Lower leg skin (tissue), 4 donors: ENCODE results near the gene BBIP1. TPM values are rescaled to one million over a fixed set of nuclear protein-coding genes. Genes with fewer than 3 reads are reported as not detected.
"Not testable (repeated sequence)": the region's sequence is repeated elsewhere in the genome, so short reads cannot be mapped to it uniquely, and the experiment has no call there.

Source experiments
- DNase-seq, 2 donors: peaks; one replicate each; pipeline ENCODE4 v3.0.0-alpha.2; 2019; ENCODE audit warnings: low spot score in 2 of 2
- H3K4me3 ChIP-seq: fragments of 200-600 bp; sonication (generic); 2 replicates; pipeline ENCODE4 v1.5.1; 2017; ENCODE audit warnings: mild to moderate bottlenecking, low read depth; ENCODE audit not compliant: poor library complexity, severe bottlenecking
- POLR2A ChIP-seq, 2 donors: fragments of 450-650 bp; IDR thresholded peaks; one replicate each; pipeline ENCODE4 v1.6.1; 2016 to 2017; ENCODE audit warnings: antibody characterized with exemption in 2 of 2, mild to moderate bottlenecking in 1 of 2, moderate library complexity in 1 of 2
- WGBS, 2 donors: methylation state at CpG; one replicate each; pipeline ENCODE4 v1.1.5; 2018; 5-methylcytosine and 5-hydroxymethylcytosine counted together
- intact Hi-C: fragments of 100-400 bp; cut with DNase I; formaldehyde crosslinking; loops from one replicate; pipeline ENCODE4 v1.15.0; 2023; ENCODE audit warnings: low total_unique reads
- total RNA-seq, 4 donors: library from RNA; depleted of rRNA; stranded (reverse); fragments of >200 nt; gene quantifications; one replicate each; pipeline ENCODE4 v1.1.0, GENCODE V29; 2016
- TF ChIP-seq, protein P1 (sequence below), 3 donors: fragments of 450-650 bp; IDR thresholded peaks; one replicate each; pipeline ENCODE4 v1.5.1; 2016; ENCODE audit warnings: antibody characterized with exemption in 3 of 3, mild to moderate bottlenecking in 3 of 3, moderate library complexity in 2 of 3

Gene BBIP1
- total RNA-seq, 4 donors from 2014 or later, result 6.0 to 10.3 (median 8.9) TPM

DNA sequence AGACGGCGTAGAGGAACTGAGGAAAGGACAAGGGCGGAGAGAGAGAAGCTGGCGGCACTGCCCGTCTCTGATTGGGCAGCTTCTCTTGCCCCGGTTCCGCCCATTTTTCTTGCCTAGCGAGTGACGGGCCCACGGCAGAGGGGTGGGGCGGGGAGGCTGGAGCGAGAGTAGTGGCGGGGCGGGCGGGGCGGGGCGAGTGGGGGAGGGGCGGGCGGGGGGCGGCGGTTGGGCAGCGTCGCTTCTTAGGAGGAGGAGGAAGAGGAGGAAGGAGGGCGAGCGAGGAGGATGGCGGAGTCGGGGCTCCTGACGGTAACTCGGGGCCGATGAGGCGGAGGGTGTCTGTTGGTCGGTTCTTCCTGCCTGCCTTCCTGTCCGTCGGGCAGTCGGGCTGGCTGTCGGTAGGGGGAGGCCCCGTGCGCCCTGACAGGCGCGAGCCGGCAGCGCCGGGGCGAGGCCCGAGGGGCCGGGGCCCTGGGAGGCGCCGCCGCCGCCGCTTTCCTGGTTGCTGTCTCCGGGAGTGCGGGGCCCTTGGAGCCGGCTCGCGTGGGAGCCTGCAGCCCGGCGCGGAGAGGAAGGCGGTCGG, 460 bp upstream of the BBIP1 start, which contains the start of gene SHOC2:
Gene SHOC2, plus strand, starts transcription at position 256 of the 583 bp plus-strand sequence. CDS start 44,755 bp downstream, outside the sequence.
- 0 to 1% methylated on average over 27 to 47 of the region's 61 CpGs for WGBS, 2 donors
- peak within 1 kb of the TSS; percentile 75 for H3K4me3 ChIP-seq
- DNase-seq, result peak in 1 of 2 donors; percentile 100
- intact Hi-C loops, result no loop called here
- TF ChIP-seq, protein P1, sequence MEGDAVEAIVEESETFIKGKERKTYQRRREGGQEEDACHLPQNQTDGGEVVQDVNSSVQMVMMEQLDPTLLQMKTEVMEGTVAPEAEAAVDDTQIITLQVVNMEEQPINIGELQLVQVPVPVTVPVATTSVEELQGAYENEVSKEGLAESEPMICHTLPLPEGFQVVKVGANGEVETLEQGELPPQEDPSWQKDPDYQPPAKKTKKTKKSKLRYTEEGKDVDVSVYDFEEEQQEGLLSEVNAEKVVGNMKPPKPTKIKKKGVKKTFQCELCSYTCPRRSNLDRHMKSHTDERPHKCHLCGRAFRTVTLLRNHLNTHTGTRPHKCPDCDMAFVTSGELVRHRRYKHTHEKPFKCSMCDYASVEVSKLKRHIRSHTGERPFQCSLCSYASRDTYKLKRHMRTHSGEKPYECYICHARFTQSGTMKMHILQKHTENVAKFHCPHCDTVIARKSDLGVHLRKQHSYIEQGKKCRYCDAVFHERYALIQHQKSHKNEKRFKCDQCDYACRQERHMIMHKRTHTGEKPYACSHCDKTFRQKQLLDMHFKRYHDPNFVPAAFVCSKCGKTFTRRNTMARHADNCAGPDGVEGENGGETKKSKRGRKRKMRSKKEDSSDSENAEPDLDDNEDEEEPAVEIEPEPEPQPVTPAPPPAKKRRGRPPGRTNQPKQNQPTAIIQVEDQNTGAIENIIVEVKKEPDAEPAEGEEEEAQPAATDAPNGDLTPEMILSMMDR (IDR thresholded peaks at IDR 0.05), result no peak
- TF ChIP-seq POLR2A (IDR thresholded peaks at IDR 0.05), result no peak

DNA sequence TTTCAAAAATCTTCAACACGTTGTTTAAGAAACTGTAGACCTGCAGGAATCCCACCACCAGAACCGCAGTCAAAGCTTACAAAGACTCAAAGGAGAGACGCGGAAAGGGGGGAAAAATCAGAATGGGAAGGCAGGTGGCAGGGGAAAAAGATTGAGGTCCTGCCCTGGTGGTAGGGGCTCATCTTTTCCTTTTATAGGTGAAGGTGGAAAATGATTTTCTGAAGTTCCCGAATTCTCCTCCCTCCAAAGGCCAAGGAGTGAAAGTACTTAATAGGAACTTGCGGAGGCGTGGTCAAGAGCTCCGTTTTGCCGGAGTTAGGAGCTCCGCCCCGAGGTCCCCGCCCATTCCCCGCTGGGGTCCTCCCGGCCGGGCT, 724 bp downstream of the BBIP1 start:
- peak; percentile 97 to 98 for DNase-seq
- TF ChIP-seq, protein P1 (IDR thresholded peaks at IDR 0.05), result no peak
- no peak for TF ChIP-seq POLR2A (IDR thresholded peaks at IDR 0.05)
- 1% methylated on average over 14 to 15 of the region's 15 CpGs for WGBS, 2 donors
- H3K4me3 ChIP-seq, result peak overlapping the region; percentile 64
- intact Hi-C loops, result no loop called here

DNA sequence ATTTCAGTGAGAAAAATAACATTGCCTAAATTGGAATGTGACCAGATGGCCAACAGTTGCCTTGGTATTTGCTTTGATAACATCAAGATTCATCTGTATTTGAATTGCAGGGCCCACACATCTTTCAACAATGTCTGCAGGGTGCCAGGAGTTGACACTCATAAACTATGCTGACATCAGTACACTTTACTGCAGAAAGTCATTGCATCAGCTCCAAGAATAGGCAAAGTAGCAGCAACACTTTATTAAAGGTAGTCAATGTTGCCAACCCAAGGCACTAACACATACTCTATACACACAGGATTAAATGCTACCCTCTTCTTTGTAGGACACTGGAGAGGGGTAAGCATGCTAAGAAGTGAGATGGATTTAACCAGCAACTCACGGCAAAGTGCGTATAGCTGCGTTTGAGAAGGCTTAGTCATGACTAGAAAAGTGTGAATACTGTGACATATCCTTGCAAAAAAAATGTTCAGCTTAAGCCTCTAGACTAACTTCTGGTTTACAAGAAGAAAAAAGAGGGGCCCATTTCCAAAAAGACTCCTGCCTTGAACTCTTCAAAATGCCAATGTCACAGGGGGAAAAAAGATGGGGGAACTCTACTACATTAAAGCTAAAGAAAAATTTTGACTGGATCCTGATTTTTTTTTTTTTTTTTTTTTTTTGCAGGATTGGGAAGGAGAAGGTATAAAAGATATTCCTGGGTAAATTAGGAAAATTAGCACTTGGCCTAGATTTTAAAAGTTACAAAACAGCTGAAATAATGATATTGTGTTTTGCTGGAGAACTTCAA, 2.2 kb downstream of the BBIP1 start:
- intact Hi-C loops, result no loop called here
- DNase-seq, result no peak
- no peak for TF ChIP-seq POLR2A (IDR thresholded peaks at IDR 0.05)
- TF ChIP-seq, protein P1 (IDR thresholded peaks at IDR 0.05), result no peak
- no peak overlapping the region for H3K4me3 ChIP-seq
- 89 to 93% methylated on average over 3 of the region's 3 CpGs for WGBS, 2 donors

GRCh38 chr10:110915600-110915999, 3.4 kb downstream of the BBIP1 start:
- DNase-seq, H3K4me3 ChIP-seq, intact Hi-C loops: not testable (repeated sequence)
- 95 to 97% methylated on average over 4 of the region's 4 CpGs for WGBS, 2 donors

DNA sequence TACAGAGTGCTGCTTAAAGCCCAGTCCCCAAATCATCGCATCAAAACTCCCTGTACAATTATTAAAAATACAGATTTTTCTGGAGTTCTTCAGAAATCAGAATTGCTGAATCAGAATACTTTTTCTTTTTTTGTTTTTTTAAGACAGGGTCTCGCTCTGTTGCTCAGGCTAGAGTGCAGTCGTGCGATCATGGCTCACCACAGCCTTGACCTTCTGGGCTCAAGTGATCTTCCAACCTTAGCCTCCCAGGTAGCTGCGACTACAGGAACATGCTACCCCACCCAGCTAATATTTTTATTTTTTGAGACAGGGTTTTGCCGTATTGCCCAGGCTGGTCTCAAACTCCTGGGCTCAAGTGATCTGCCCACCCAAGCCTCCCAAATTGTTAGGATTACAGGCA, 3.9 kb downstream of the BBIP1 start:
- TF ChIP-seq POLR2A (IDR thresholded peaks at IDR 0.05), result no peak
- TF ChIP-seq, protein P1 (IDR thresholded peaks at IDR 0.05), result no peak
- 96 to 97% methylated on average over 6 of the region's 6 CpGs for WGBS, 2 donors
- intact Hi-C loops, result no loop called here
- no peak for DNase-seq
- no peak overlapping the region for H3K4me3 ChIP-seq

DNA sequence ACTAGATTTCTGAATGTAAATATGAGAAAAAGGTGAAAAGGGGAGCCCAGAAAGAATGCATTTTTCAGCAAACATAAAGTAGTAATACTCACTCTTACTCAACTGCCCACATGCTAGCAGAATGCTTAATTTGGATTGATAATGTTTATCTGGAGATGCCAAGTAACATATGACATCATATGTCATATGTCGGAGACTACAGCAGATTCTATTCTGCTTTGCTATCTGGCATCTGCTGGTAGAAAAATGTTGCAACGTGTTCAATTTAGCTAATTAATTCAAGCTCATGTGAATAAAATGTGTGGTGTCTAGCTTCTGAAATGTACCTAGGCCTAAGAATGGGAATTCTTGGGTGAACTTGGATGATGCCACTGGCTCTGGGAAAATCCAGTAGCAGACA, 4.5 kb downstream of the BBIP1 start:
- H3K4me3 ChIP-seq, result no peak overlapping the region
- intact Hi-C loops, result no loop called here
- WGBS, 2 donors, result 45 to 51% methylated on average over 2 of the region's 2 CpGs
- no peak for TF ChIP-seq POLR2A (IDR thresholded peaks at IDR 0.05)
- TF ChIP-seq, protein P1 (IDR thresholded peaks at IDR 0.05), result no peak
- no peak for DNase-seq
